ENCODE data around the gene AIG1.
"Not testable (repeated sequence)": the region's sequence is repeated elsewhere in the genome, so short reads cannot be mapped to it uniquely, and the experiment has no call there.

Gene AIG1

DNA sequence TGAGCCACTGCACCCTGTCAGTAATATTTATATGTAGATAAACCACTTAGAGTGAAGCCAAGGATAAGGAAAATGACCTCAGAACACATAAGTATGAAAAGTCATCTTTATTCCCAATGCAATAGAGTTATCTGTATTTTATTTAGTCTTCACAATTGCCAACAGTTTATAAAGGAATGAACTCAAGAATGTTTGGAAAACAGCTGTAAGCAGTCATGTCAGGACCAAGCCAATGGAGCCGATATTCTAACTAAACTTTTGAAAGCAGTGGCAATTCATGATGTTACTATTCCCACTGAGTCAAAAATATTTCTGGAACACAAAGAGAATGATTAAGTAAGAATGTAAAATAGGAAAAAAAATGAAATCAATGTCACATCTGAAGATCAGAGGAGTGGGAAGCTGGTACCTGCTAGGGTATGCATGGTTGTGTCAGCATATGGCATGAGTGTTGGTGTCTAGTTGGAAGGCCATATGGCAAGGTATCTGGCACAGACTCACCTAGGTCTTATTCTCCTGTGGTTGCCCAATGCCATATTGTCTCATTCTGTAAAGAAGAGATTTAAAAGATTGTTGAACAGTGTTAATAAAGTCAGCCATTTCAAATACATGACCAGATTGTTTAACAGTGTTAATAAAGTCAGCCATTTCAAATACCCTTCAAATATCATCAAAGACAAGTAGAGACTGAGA lies 271.6 kb downstream of the AIG1 start:
- no peak for DNase-seq (ENCODE audit: low spot score)

DNA sequence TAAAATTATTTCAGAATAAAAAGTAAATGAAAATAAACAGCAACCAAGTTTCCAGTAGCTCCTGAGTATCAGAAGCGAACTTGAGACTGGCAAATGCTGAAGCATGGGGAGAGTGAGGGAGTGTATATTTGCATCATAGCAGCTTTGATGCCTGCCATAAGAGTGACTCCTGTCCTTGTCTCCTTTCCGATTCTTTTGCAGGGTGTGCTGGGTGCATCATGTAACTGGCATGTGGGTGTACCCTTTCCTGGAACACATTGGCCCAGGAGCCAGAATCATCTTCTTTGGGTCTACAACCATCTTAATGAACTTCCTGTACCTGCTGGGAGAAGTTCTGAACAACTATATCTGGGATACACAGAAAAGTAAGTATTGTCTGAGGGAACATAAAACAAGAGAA lies 272.4 kb downstream of the AIG1 start:
- no peak for DNase-seq (ENCODE audit: low spot score)

DNA sequence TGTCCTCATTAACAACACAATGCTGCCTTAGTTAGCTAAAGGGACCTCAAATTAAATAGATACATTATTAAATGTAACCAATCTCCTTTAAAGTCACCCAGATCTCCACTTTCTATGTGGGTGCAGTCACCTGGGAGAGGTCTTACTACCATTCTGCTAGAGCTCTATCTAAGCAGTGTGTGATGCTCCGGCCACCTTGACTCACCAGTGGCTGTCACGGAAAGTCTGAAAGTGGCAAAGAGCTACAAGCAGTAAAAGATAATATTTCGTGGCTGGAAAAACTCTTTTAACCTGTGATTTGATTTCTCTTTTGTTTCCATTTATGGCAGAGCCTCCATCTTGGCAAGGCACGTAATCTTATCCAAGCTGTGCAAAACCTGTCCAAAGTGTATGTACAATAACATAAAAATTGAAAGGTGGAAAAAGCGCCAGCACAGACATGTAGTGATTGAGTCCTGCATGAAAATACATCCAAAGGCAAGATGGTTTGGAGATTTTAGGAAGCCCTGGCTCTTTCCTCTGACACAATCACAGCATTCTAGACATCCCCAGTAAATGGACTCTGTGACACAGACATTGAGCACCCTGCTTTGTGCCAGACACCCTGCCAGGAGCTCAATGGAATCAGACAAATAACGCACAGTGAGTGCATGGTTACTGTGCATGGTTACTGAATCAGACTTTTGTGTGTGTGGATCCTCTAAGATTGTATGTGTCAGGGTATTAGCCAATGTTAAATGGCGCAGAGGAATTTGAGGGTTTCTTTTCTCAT lies 273.2 kb downstream of the AIG1 start:
- no peak for DNase-seq (ENCODE audit: low spot score)

DNA sequence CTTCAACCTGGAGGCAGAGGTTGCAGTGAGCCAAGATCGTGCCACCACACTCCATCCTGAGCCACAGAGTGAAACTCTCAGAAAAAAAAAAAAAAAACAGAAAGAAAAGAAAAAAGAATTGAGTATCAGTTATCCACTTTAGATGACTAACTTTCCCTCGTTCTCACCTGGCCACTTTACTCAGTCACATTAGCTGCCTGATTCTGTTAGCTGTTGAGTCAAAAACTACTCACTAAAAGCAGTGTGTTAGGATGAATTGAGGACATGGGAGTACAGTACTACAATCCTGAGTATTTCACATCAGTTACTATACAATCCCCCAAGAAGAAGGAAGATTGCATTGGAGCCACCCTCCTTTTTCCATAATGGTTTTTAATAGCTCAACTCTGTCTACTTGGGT lies 275.2 kb downstream of the AIG1 start:
- no peak for DNase-seq (ENCODE audit: low spot score)

DNA sequence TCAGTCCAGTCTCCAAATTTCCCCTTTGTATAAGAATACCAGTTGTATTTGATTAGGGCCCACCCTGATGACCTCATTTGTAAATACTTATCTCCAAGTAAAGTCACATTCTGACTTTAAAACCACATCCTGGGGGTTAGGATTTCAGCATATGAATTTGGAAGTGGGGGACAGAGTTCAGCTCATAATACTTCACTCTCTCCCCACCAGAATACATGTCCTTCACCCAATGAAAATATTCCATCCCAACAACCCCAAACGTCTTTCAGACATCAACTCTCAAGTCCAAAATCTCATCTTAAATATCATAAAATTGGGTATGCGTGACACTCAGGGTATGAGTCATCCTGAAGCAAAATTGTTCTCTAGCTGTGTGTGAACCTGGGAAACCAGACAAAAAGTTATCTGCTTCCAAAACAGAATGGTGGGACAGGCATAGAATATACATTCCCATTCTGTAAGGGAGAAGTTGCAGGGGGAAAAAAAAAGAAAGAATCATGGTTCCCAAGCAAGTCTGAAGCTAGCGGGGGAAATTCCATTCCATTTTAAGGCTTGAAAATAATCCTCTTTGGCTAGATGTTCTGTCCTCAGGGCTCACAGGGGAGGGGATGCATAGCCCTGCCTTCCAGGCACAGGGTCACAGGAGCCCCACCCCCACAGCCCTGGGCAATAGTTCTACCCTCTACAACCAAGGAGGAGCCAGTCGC lies 275.9 kb downstream of the AIG1 start:
- no peak for DNase-seq (ENCODE audit: low spot score)

DNA sequence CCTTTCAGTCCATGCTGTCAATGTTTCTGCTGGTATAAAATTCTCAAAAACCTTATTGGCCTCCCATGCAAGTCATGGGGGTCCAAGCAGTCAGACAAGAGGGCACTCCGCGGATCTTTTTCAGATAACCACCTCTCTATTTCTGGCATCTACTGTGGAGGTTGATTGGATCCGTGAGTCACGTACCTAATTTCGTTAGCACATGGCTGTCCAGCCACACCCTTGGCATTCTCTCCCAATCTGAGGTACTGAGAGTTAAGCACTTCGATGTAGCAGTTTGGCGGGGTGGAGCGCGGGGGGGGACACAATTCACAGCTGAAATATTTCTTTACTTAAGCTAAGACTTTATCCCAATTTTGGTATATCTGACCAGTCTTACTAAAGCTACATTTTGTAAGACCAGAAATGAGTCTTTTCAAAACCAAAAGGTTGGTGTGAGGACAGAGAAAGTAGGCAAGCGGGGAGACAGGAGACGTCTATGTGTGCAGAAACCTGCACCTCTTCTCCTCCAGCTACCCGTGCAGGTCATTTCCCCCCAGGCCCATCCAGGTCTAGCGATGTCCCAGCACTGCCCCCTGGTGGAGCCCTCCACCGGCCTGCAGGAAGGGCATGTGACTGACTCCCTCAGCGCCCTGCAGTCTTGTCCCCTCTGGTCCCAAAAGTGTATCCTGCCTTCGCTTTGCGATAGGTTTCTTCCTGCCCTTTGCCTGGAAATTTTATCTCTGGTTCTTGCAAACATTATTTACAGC lies 276.7 kb downstream of the AIG1 start:
- DNase-seq (ENCODE audit: low spot score) = no peak

DNA sequence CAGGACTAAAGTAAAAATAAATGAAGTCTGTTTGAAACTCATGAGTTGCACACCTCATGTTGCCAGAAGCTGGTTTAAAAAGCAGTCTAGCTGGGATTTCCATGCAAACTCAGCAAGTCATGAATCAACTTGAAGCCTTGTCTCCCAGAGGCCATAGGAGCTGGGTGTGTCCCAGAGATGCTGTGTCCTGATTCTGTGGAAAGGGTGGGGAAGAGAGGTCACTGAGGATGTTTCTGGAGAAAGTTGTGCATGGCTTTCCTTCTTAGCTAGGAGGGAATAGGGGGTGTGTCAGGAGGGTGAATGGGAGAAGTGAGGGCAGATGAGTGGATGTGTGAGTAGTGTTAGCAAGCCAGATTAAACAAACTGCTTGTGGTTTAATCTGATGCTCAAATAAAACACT lies 278.5 kb downstream of the AIG1 start:
- no peak for DNase-seq (ENCODE audit: low spot score)

DNA sequence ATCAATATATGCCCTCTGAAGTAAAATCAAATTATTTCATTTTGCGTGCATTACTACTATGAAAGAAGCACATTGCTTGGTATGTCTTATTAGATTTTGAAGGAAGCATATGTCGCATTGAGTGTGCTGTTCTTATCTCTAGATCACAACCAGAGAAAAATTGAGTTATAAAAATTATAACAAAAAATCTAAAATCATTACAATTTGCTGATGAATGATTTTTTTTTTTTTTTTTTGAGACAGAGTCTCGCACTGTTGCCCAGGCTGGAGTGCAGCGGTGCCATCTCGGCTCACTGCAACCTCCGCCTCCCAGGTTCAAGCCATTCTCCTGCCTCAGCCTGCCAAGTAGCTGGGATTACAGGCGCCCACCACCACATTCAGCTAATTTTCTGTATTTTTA lies 284.8 kb downstream of the AIG1 start:
- DNase-seq (ENCODE audit: low spot score) = not testable (repeated sequence)

DNA sequence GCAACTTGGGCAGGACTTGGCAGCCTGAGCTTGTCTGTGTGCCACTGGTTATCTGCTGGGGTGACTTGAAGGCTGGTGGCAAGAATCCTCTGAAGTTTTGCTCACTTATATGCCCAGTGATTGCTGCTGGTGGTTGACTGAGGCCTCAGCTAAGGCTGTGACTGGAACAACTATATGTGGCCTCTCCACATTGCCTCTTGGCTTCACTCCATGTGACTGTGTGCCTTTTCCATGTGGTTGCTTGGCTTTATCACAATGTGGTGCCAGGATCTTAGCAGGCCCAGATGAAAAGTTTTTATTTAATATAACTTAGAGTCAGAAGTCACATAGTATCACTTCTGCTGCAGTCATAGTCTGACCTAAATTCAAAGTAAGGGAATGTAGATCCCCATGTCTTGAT lies 285.3 kb downstream of the AIG1 start:
- no peak for DNase-seq (ENCODE audit: low spot score)

DNA sequence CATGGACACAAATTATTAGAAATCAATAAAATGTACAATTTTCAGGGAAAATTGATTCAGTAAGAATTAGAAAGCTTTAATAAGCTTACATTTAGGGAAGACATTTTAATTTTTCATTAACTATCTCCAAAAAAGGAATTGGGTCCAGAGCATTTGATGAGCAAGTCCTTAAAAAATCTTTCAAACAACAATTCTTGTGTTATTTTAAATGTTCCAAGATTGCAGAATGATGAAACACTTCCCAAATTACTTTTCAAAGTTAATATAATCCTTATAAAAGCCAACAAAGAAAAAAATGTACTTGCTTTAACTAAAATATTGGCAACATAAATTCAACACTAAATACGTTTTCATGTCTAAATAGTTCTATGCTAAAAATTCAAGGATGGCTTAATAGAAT lies 287.8 kb downstream of the AIG1 start:
- no peak for DNase-seq (ENCODE audit: low spot score)

DNA sequence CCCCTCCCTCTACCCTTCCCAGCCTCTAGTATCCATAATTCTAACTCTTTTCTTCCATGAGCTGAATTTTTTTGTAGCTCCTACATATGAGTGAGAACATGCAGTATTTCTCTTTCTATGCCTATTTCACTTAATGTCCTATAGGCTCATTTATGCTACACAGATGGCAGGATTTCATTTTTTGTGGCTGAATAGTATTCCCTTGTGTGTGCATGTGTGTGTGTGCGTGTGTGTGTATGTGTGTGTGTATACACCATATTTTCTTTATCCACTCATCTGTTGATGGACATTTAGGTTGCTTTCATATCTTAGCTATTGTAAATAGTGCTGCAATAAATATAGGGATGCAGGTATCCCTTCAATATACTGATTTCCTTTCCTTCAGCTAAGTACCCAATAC lies 288.8 kb downstream of the AIG1 start:
- no peak for DNase-seq (ENCODE audit: low spot score)

DNA sequence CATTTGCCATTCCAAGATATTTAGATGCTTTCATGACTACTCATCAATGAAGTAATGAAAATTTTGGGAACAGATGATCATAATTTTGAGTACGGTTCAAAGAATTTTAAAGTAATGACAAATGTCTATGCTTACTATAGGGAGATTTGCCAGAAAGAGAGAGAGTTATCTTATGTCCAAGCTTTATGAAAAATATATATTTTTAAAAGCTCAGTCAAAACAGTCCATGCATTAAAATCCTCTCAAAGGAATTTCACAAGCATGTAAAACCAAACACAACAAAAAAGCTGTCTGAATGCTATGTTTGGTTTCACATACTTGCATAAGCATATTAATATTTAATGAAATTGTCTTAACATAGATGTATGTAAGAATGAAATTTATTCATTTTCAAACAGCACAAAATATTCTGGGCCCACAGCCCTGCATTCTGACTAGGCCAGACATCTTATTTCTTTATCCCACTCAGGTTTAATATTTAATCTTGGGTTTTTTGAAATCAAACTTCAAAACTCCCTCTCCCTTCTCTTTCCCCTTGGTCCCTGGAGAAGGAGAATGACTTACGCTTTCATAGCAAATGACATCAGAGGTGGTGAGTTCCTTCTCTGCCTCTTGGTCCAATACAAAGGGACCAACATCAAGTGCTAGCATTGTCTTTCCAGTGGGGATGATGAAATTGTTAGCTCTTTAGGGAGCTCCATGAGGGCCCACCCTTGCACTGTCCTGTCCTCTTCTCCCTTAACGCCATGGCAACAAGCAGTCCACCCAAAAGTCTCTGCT lies 295.6 kb downstream of the AIG1 start:
- no peak for DNase-seq (ENCODE audit: low spot score)

DNA sequence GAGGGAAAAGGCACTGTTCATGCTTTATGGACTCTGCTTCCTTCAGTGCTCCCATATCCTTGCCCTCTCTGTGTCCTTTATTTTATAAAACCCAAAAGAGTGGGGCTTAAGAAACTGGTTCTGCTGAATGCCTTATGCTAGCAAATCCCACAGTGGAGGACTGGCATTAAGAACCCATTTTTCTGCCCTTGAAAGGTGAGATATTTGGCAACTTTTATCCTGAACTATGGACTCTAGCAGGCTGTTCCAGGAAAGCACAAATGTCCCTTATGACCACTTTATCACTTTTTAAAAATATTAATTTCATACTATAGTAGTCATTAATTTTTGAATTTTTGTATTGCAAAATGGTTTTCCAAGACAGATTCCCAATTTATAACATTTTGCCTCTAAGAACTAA lies 296.5 kb downstream of the AIG1 start:
- DNase-seq (ENCODE audit: low spot score) = no peak

DNA sequence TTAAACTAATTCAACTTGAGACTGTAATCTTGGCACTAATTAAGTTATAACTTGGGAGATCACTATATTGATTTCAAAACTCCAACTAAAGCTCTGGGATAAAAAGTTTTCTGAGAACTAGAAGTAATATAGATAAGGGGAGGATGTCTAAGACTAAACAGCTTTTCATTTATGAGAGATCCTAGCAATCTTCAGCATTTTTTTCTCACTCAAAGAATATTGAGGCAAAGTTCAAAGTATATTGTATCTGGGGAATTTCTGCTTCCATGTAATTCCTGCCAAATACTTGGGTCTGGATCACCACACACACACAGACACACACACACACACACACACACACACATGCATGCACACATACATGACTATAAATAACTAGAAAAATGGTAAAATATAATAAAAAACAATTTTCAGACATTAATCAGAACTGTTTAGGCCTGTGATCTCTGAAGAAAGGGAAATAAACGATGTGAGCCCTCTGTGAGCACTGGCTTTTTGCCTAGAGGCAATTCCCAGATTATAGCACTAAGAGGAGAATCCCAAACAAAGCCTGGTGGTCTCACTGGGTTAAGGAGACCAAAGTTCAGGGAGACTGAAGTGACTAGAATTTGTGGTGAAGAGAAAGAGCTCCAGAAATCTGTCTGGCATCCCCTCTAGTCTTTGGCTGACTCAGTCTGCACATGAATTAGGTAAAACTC lies 297.0 kb downstream of the AIG1 start:
- DNase-seq (ENCODE audit: low spot score) = no peak

DNA sequence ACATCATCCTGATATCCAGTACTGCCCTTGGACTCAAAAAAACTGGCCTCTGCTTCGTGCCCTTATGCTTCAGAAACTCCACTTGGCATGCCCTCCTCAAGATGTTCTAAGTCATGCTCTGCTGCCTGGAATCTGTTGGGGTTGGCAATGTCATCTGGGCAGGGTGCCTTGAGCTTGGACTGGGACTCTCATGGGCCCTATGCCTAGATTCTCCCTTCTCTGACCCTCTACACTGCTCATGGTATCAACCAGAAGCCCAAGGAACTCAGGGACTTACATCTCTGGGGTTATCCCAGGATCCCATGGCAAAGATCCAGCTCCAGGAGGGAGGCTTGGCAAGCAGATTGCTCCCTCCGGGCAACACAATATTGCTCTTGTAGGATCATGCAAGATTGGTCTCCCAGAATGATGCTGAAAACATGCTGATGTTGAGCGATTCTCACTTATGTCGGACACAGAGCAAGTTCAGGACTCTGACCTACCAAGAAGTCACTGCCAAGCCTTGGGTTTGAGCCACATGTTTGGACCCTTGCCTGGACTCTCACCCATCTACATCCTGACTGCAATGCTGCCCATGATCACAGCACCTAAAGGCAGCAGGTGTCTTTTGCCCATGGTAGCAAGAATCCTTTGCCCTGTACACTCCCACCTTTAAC lies 301.0 kb downstream of the AIG1 start:
- no peak for DNase-seq (ENCODE audit: low spot score)

DNA sequence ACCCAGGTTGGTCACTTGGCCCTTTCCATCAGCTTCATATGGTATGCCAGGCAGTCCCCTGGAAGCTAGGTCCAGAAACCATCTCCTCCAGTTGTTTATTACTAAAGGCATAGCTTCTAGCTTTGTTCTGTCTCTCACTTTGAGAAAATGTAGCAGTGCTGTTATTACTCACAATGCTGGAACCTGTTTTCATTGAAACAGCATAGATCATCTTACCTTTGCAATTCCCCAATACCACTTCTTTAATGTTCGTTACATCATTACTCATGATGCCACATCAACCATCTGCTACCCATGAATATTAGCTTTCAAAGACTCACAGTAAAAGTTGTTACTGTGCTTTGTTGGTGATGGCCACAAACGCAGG lies 301.5 kb downstream of the AIG1 start:
- DNase-seq (ENCODE audit: low spot score) = no peak

DNA sequence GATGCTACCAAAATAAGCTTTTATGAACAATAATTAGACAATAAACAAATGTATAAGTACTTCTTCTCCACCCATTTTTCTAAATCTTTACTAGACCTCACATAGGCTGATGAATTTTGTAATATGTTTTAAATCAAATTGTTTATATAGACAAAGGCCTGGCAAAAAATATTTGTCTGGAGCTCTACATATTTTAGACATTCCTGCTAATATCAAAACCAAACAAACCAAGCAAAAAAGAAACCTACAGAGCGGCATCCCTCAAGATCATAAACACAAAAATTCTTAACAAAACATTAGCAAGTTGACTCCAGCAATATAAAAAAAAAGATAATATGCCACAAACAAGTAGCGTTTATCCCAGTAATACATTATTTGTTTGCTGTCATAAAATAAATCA lies 302.6 kb downstream of the AIG1 start:
- no peak for DNase-seq (ENCODE audit: low spot score)

DNA sequence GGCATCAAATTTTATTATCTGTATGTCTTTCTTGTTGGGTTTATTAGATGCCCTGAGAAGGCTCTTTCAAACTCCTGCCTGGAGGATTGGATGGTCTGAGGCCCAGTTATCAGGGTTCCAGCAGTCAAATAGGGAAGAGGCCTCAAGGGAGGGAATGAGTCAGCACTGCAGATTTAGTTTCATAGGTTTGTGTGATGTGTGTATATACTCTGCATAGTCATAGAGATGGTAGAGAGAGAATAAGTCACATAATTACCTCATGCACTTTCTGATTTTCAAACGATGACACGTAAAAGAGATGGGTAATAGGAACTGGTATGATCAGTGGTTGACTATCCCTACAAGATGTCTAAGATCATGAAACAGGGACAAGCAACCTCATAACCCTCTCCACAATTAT lies 307.7 kb downstream of the AIG1 start:
- peak; percentile 8 for DNase-seq (ENCODE audit: low spot score)

DNA sequence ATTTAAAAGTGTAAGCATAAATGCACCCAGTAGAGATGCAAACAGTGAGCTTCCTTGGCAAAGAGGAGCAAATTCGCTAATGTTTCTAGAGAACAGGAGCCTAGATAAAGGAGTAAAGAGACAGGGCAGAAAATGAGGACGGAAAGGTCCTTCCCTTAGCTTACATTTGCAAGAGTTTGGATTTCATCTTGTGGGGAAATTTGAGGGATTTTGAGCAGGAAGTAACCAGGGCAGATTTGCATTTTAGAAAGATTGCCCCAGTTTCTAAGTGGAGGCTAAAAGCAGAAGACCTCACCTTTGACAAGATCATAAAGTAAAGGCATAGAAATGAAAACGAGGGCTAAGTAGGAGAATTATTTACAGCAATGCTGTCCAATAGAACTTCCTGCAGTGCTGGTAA lies 309.3 kb downstream of the AIG1 start:
- no peak for DNase-seq (ENCODE audit: low spot score)

DNA sequence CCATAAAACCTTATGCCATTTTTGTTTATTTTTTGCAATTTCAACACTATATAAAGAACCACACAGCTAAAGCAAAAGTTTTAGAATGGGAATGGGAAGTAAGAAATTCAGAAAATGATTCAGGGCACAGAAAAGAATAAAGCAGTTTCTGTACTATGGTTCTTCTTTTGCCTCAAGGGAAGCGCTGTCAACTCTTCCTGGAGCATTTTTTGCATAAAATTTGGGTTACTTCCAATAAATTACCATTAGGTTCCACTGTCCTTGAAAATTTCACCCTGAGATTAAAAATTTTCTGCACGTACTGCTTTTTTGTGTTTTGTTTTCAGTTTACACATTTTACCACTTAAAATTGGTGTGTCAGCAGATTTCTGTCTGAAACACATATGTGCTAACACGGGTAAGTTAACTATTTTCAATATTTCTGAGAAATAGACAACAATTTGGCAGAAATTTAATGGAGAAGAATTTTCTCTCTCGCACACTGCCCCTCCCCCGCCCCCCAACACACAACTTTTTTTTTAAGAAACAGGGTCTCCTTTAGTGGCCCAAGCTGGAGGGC lies 310.2 kb downstream of the AIG1 start:
- peak; percentile 23 for DNase-seq (ENCODE audit: low spot score)

Data from COLO829 (cell line).